ENCODE results near the gene PITX1.

DNA sequence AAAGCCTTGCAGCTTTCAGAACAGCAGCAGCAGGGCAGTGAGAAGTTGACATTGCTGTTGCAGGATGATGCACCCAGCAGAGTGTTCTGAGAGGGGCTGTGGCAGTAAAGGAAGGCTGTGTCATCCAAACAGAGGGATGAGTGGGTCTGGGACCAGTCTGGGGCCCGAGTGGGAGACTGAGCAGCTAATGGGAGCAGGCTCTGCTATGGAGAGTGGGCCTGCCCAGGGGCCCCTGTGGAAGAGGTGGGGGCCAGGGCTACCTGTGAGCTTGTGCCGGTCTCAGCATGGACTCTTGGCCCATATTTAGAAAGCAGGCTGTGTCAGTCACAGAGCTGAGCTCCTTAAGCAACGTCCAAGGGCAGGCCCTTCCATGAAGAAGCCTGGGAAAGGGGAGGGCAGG lies 26.0 kb upstream of the PITX1 start:
- TF ChIP-seq, protein P1, sequence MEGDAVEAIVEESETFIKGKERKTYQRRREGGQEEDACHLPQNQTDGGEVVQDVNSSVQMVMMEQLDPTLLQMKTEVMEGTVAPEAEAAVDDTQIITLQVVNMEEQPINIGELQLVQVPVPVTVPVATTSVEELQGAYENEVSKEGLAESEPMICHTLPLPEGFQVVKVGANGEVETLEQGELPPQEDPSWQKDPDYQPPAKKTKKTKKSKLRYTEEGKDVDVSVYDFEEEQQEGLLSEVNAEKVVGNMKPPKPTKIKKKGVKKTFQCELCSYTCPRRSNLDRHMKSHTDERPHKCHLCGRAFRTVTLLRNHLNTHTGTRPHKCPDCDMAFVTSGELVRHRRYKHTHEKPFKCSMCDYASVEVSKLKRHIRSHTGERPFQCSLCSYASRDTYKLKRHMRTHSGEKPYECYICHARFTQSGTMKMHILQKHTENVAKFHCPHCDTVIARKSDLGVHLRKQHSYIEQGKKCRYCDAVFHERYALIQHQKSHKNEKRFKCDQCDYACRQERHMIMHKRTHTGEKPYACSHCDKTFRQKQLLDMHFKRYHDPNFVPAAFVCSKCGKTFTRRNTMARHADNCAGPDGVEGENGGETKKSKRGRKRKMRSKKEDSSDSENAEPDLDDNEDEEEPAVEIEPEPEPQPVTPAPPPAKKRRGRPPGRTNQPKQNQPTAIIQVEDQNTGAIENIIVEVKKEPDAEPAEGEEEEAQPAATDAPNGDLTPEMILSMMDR (IDR thresholded peaks at IDR 0.05): no peak
- TF ChIP-seq EZH2 (IDR thresholded peaks at IDR 0.05; ENCODE audit: borderline replicate concordance, insufficient read depth, low read depth, low read length, poor library complexity, severe bottlenecking): no peak
